ENCODE results near the gene RIBC1. TPM values are rescaled to one million over a fixed set of nuclear protein-coding genes. Genes with fewer than 3 reads are reported as not detected.
"Not testable (repeated sequence)": the region's sequence is repeated elsewhere in the genome, so short reads cannot be mapped to it uniquely, and the experiment has no call there.

RIBC1 gene
- total and polyA plus RNA-seq, 8 donors = 1.9 to 6.4 (median 3.6) TPM

DNA sequence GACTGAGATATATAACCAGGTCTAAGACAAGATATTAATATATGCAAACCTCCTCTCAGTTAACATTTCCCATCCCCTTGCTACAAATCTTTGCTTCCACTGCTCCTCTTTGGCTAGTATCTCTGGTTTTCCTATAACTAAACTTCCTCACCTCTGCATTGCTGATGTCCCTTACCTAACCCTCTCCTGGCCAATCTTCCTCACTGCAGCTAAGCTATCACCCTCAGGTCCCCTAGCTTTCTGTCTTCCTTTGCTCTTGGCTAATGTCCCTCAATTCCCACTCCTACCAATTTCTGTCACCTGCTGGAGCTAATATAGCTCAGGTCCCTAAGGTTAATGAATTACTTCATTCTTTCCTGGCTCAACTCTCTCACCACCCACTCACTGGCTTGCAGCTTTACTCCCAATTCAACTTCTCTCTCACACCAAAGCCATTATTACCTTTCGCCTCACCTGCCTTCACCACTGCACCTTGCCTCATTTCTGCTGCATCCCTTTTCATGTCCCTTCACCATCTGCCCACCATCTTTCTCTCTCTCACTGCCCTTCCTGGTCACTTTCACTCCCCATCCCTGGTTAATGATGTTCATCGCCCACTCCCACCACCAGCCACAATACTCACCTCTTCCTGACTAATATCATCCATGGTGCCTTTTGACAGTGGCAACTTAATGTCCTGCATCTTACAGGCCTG is 26.9 kb upstream of the RIBC1 start:
- no peak for DNase-seq
- no peak for ATAC-seq
- no peaks in the 10 kb centered on the region for H3K9me3 ChIP-seq
- H3K4me3 ChIP-seq = no peak overlapping the region
- peaks cover 0 to 88% of the 10 kb centered on the region in 2 donors for H3K36me3 ChIP-seq
- H3K4me1 ChIP-seq = no peaks in the 10 kb centered on the region
- TF ChIP-seq, protein P1, sequence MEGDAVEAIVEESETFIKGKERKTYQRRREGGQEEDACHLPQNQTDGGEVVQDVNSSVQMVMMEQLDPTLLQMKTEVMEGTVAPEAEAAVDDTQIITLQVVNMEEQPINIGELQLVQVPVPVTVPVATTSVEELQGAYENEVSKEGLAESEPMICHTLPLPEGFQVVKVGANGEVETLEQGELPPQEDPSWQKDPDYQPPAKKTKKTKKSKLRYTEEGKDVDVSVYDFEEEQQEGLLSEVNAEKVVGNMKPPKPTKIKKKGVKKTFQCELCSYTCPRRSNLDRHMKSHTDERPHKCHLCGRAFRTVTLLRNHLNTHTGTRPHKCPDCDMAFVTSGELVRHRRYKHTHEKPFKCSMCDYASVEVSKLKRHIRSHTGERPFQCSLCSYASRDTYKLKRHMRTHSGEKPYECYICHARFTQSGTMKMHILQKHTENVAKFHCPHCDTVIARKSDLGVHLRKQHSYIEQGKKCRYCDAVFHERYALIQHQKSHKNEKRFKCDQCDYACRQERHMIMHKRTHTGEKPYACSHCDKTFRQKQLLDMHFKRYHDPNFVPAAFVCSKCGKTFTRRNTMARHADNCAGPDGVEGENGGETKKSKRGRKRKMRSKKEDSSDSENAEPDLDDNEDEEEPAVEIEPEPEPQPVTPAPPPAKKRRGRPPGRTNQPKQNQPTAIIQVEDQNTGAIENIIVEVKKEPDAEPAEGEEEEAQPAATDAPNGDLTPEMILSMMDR (IDR thresholded peaks at IDR 0.05) = no peak
- H3K27me3 ChIP-seq = no peaks in the 10 kb centered on the region
- intact Hi-C loops (cut with DNase I) = no loop called here
- no peak overlapping the region for H3K27ac ChIP-seq

DNA sequence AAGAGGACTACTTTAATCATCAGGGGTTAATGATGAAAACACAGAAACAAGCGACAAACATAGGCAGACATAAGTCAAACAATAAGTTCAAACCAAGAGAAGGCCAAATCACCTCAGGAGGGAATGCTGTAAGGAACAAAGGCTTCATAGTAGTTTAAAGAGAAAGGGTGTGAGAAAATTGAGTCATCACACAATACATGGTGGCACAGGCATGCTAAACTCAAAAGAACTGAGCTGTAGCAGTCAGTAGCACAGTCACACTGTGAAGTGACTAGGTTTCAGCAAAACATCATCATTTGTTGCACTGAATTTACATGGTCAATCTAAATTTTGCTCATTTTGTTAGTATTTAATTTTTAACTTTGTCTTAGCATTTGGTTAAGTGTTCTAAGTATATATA is 24.5 kb upstream of the RIBC1 start:
- Histone ChIP-seq H3K27ac (no peak overlapping the region), H3K4me3 (no peak overlapping the region), H3K27me3 (no peaks in the 10 kb centered on the region), H3K4me1 (no peaks in the 10 kb centered on the region), H3K9me3 (no peaks in the 10 kb centered on the region), H3K36me3 (peaks cover 0 to 90% of the 10 kb centered on the region in 2 donors)
- DNase-seq (no peak), ATAC-seq (no peak)
- TF ChIP-seq, protein P1 (IDR thresholded peaks at IDR 0.05) = no peak
- intact Hi-C loops (cut with DNase I) = no loop called here

DNA sequence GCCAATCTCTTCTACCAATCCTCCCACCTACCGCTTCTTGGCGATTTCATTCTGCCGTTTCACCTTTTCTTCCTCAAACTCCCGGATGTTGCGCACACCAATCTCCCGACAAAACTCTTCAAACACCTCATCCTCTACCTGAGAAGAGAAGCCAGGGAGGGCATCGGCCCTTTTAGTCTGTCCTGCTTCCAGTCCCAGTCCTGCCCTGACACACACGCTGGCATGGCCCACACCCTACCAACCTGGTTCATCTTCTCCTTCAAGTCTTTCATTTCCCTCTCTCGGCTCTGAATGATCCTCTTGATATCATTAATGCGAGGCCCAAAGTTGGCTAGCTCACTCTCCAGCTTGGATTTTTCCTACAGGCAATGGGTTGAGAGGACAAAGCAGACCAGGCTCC is 19.1 kb upstream of the RIBC1 start:
- Histone ChIP-seq H3K4me3 (no peak overlapping the region), H3K27ac (no peak overlapping the region), H3K36me3 (peaks cover 0 to 95% of the 10 kb centered on the region in 2 donors), H3K4me1 (no peaks in the 10 kb centered on the region), H3K27me3 (no peaks in the 10 kb centered on the region), H3K9me3 (no peaks in the 10 kb centered on the region)
- ATAC-seq (no peak), DNase-seq (no peak)
- intact Hi-C loops (cut with DNase I) = no loop called here
- TF ChIP-seq, protein P1 (IDR thresholded peaks at IDR 0.05) = no peak

DNA sequence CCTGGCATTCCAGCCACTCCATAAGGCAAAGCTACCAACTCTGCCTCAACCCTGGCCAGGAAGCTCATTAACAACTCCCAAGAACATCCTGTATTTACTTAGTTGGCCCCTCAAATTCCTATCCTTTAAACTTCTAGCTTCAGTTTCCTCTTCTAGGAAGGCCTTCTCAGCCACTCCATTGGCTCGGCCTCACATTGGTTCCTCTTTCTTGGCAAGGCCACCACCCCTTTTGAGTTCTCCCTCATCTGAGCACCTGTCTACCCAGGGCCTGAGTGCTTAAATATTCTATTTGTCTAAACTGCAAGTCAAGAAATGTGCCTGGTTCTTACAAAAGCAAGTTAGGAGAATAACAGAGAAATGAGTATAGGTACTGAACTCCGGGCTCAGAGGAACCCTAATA is 10.2 kb upstream of the RIBC1 start:
- intact Hi-C loops (cut with DNase I) = no loop called here
- H3K27me3 ChIP-seq = no peaks in the 10 kb centered on the region
- DNase-seq (no peak), ATAC-seq (no peak)
- TF ChIP-seq, protein P1 (IDR thresholded peaks at IDR 0.05) = no peak
- peaks cover 0 to 75% of the 10 kb centered on the region in 2 donors for H3K36me3 ChIP-seq
- H3K9me3 ChIP-seq = no peaks in the 10 kb centered on the region
- no peaks in the 10 kb centered on the region for H3K4me1 ChIP-seq
- no peak overlapping the region for H3K27ac ChIP-seq
- H3K4me3 ChIP-seq = no peak overlapping the region

DNA sequence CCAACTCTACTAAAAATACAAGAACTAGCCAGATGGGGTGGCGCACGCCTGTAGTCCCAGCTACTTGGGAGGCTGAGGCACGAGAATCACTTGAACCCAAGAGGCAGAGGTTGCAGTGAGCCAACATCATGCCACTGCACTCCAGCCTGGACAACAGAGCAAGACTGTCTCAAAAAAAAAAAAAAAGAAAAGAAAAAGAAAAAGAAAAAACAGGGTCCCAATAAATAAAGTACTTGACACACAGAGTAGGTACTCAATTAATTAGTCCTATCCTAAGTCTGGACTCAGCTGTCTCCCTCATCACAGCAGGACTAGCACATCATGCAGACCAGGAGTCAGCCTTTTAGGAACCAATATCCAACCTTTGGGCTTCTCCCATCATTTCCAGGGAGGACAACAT is 2.3 kb upstream of the RIBC1 start:
- intact Hi-C loops (cut with DNase I); DNase-seq: not testable (repeated sequence)

DNA sequence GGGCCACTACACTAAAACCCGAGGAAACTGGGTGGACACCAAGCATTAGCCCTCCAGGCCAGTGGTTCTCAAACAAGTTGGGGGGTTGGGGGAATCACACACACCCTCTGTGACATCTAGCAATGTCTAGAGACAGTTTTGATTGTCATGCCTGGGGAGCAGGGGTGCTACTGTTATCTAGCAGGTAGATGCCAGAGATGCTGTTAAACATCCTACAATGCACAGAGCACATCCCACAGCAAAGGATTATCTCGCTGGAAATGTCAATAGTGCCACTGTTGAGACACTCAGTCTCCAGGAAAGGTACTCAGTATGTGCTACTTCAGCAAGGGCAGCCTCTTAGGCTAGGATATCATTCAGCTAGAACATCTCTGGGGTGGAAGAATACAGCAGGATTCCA is 1.5 kb upstream of the RIBC1 start:
- Histone ChIP-seq H3K27me3 (no peaks in the 10 kb centered on the region), H3K4me3 (peak overlapping the region; percentile 57 to 81), H3K36me3 (no peaks in the 10 kb centered on the region), H3K4me1 (peaks cover 9 to 19% of the 10 kb centered on the region in 2 donors), H3K9me3 (no peaks in the 10 kb centered on the region), H3K27ac (no peak overlapping the region)
- intact Hi-C loops (cut with DNase I) = no loop called here
- TF ChIP-seq, protein P1 (IDR thresholded peaks at IDR 0.05) = no peak
- no peak for ATAC-seq
- DNase-seq = no peak

More for the DNA sequence above, 2.3 kb upstream of the RIBC1 start:
- H3K9me3 ChIP-seq, H3K4me3 ChIP-seq, H3K36me3 ChIP-seq, H3K27me3 ChIP-seq, H3K27ac ChIP-seq, ATAC-seq: not testable (repeated sequence)
- H3K4me1 ChIP-seq = peaks cover 9 to 19% of the 10 kb centered on the region in 2 donors
